ENCODE measurements around the gene VPS52. TPM values are rescaled to one million over a fixed set of nuclear protein-coding genes. Genes with fewer than 3 reads are reported as not detected.

VPS52 gene
- total RNA-seq, 6 donors from 2014 or later, result 30.1 to 170 (median 45.8) TPM

- no peaks in the 10 kb centered on the region for H3K9me3 ChIP-seq
- H3K27me3 ChIP-seq, result no peaks in the 10 kb centered on the region
- 1% methylated on average over 19 to 38 of the region's 48 CpGs for WGBS, 2 donors
- peak within 1 kb of the TSS; percentile 29 to 80 (median 70) for H3K4me3 ChIP-seq
- H3K4me1 ChIP-seq, result peaks cover 47 to 70% (median 47%) of the 10 kb centered on the region in 4 donors
- DNase-seq (peak; percentile 96 to 98), ATAC-seq (ENCODE audit: low FRiP score in 2 of 2) (peak; percentile 82 to 89)
- H3K36me3 ChIP-seq, result peaks cover 9 to 25% (median 19%) of the 10 kb centered on the region in 4 donors
- H3K27ac ChIP-seq, result peak within 1 kb of the TSS; percentile 64 to 78 (median 70)
- peak in 3 of 4 donors; percentile 28 to 66 (median 29) for TF ChIP-seq POLR2A (IDR thresholded peaks at IDR 0.05)
- TF ChIP-seq, protein P1, sequence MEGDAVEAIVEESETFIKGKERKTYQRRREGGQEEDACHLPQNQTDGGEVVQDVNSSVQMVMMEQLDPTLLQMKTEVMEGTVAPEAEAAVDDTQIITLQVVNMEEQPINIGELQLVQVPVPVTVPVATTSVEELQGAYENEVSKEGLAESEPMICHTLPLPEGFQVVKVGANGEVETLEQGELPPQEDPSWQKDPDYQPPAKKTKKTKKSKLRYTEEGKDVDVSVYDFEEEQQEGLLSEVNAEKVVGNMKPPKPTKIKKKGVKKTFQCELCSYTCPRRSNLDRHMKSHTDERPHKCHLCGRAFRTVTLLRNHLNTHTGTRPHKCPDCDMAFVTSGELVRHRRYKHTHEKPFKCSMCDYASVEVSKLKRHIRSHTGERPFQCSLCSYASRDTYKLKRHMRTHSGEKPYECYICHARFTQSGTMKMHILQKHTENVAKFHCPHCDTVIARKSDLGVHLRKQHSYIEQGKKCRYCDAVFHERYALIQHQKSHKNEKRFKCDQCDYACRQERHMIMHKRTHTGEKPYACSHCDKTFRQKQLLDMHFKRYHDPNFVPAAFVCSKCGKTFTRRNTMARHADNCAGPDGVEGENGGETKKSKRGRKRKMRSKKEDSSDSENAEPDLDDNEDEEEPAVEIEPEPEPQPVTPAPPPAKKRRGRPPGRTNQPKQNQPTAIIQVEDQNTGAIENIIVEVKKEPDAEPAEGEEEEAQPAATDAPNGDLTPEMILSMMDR (IDR thresholded peaks at IDR 0.05), result no peak
- TF ChIP-seq EP300 (IDR thresholded peaks at IDR 0.05), result no peak
- peak in 1 of 2 donors; percentile 60 for TF ChIP-seq POLR2AphosphoS5 (IDR thresholded peaks at IDR 0.05)
These were observed 67.1 kb downstream of the VPS52 start, which contains the start of gene HSD17B8 for GRCh38 chr6:33204415-33205190. HSD17B8 (plus strand) TSS chr6:33204655; CDS start chr6:33204669, 14 bp downstream.

DNA sequence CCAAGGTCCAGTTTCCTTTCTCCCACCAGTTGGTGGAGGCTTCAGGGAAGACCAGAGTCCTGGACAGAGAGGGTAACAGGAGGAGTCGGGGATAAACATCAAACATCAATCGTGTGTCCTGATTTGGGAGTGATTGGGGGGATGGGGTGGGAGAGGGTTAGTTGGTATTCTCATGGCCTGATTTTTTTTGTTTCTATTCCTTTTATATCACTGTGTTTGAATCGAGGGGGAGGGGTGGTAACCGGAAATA, 67.6 kb downstream of the VPS52 start:
- Histone ChIP-seq H3K9me3 (no peaks in the 10 kb centered on the region), H3K4me1 (peaks cover 50 to 73% (median 51%) of the 10 kb centered on the region in 4 donors), H3K4me3 (peak overlapping the region in 3 of 4 donors; percentile 63 to 80 (median 78)), H3K36me3 (peaks cover 9 to 22% (median 19%) of the 10 kb centered on the region in 4 donors), H3K27ac (no peak overlapping the region), H3K27me3 (no peaks in the 10 kb centered on the region)
- WGBS, 2 donors, result 7 to 10% methylated on average over 4 of the region's 4 CpGs
- ATAC-seq (ENCODE audit: low FRiP score in 2 of 2) (no peak), DNase-seq (no peak)
- TF ChIP-seq POLR2A (IDR thresholded peaks at IDR 0.05), result no peak
- TF ChIP-seq POLR2AphosphoS5 (IDR thresholded peaks at IDR 0.05), result no peak
- no peak for TF ChIP-seq EP300 (IDR thresholded peaks at IDR 0.05)
- TF ChIP-seq, protein P1 (IDR thresholded peaks at IDR 0.05), result no peak

DNA sequence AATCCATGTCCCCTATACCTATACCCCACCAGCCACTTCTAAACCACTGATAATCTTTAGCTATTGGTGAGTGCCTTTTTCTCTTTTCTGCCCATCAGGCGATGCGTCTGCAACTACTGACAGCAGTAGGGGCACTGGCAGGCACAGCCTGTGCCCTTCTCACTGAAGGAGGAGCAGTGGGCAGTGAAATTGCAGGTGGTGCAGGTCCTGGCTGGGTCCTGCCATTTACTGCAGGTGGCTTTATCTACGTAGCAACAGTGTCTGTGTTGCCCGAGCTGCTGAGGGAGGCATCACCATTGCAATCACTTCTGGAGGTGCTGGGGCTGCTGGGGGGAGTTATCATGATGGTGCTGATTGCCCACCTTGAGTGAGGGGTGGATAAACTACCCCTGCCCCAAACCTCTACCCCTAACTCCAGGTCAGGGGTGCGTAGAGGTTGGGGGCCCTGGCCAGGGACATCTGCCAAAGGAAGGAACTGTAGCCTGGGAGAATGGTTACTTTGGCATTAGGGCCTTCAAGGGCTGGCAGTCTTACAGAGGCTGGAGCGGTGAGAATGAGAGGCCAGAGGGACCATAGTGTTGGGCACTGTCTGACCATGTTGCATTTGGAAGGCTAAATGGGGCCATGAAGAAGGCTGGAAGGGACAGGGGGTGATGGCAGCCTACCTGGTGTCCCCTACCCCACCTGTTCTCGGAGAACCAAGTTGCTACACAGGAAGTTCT, 68.1 kb downstream of the VPS52 start:
- Histone ChIP-seq H3K4me1 (peaks cover 49 to 73% (median 51%) of the 10 kb centered on the region in 4 donors), H3K4me3 (no peak overlapping the region), H3K27ac (no peak overlapping the region), H3K36me3 (peaks cover 9 to 22% (median 19%) of the 10 kb centered on the region in 4 donors), H3K27me3 (no peaks in the 10 kb centered on the region), H3K9me3 (no peaks in the 10 kb centered on the region)
- 89 to 90% methylated on average over 4 to 7 of the region's 7 CpGs for WGBS, 2 donors
- DNase-seq, result no peak
- ATAC-seq (ENCODE audit: low FRiP score in 2 of 2), result no peak
- TF ChIP-seq EP300 (IDR thresholded peaks at IDR 0.05) (no peak), POLR2AphosphoS5 (IDR thresholded peaks at IDR 0.05) (no peak), POLR2A (IDR thresholded peaks at IDR 0.05) (no peak)
- TF ChIP-seq, protein P1 (IDR thresholded peaks at IDR 0.05), result no peak

GRCh38 chr6:33202799-33203198, 68.9 kb downstream of the VPS52 start:
- no peak overlapping the region for H3K4me3 ChIP-seq
- H3K27ac ChIP-seq, result no peak overlapping the region
- DNase-seq (no peak), ATAC-seq (ENCODE audit: low FRiP score in 2 of 2) (no peak)
- H3K4me1 ChIP-seq, result peaks cover 56 to 79% (median 59%) of the 10 kb centered on the region in 4 donors
- H3K36me3 ChIP-seq, result peaks cover 9 to 22% (median 19%) of the 10 kb centered on the region in 4 donors
- WGBS, 2 donors, result 79 to 93% methylated on average over 6 of the region's 6 CpGs
- H3K27me3 ChIP-seq, result no peaks in the 10 kb centered on the region
- TF ChIP-seq POLR2A (IDR thresholded peaks at IDR 0.05) (no peak), POLR2AphosphoS5 (IDR thresholded peaks at IDR 0.05) (no peak), EP300 (IDR thresholded peaks at IDR 0.05) (no peak)
- TF ChIP-seq, protein P1 (IDR thresholded peaks at IDR 0.05), result no peak
- H3K9me3 ChIP-seq, result no peaks in the 10 kb centered on the region
